DMS53 (cell line): ENCODE data around the gene TERT.
A peak's percentile ranks its signal among the peaks of the same experiment; 100 is the strongest.
"Not testable (repeated sequence)": the region's sequence is repeated elsewhere in the genome, so short reads cannot be mapped to it uniquely, and the experiment has no call there.

Experiments used
- DNase-seq: peaks from one replicate; lab custom pipeline; 2025; lab: John Stamatoyannopoulos, UW

Gene TERT

DNA sequence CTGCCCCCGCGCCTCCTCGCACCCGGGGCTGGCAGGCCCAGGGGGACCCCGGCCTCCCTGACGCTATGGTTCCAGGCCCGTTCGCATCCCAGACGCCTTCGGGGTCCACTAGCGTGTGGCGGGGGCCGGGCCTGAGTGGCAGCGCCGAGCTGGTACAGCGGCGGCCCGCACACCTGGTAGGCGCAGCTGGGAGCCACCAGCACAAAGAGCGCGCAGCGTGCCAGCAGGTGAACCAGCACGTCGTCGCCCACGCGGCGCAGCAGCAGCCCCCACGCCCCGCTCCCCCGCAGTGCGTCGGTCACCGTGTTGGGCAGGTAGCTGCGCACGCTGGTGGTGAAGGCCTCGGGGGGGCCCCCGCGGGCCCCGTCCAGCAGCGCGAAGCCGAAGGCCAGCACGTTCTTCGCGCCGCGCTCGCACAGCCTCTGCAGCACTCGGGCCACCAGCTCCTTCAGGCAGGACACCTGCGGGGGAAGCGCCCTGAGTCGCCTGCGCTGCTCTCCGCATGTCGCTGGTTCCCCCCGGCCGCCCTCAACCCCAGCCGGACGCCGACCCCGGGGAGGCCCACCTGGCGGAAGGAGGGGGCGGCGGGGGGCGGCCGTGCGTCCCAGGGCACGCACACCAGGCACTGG is 548 bp downstream of the TERT start:
- peak; percentile 92 for DNase-seq

DNA sequence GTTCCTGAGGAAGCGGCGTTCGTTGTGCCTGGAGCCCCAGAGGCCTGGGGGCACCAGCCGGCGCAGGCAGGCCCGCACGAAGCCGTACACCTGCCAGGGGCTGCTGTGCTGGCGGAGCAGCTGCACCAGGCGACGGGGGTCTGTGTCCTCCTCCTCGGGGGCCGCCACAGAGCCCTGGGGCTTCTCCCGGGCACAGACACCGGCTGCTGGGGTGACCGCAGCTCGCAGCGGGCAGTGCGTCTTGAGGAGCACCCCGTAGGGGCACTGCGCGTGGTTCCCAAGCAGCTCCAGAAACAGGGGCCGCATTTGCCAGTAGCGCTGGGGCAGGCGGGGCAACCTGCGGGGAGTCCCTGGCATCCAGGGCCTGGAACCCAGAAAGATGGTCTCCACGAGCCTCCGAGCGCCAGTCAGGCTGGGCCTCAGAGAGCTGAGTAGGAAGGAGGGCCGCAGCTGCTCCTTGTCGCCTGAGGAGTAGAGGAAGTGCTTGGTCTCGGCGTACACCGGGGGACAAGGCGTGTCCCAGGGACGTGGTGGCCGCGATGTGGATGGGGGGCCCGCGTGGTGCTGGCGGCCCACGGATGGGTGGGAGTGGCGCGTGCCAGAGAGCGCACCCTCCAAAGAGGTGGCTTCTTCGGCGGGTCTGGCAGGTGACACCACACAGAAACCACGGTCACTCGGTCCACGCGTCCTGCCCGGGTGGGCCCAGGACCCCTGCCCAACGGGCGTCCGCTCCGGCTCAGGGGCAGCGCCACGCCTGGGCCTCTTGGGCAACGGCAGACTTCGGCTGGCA is 1.3 kb downstream of the TERT start:
- peak; percentile 53 for DNase-seq

DNA sequence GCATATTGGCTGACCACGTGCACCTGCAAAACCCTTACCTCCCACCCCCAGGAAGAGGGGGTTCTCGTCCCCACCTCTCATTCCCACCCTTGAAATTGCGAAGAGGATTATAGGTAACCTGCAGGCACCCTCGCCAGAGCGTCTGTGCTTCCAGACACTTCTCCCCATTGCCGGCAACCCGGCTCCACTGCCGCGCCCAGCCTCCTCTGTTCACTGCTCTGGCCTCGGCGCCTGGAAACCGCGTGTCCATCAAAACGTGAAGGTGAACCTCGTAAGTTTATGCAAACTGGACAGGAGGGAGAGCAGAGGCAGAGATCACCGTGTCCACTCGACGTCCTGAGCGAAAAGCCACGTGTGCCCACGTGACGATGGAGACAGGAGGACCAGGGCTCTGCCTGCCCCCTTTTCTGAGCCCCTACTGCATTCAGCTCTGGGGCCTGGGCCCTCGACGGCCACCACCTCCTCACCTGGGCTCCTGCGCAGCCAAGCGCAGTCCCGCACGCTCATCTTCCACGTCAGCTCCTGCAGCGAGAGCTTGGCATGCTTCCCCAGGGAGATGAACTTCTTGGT is 1.9 kb downstream of the TERT start:
- DNase-seq: peak; percentile 55

DNA sequence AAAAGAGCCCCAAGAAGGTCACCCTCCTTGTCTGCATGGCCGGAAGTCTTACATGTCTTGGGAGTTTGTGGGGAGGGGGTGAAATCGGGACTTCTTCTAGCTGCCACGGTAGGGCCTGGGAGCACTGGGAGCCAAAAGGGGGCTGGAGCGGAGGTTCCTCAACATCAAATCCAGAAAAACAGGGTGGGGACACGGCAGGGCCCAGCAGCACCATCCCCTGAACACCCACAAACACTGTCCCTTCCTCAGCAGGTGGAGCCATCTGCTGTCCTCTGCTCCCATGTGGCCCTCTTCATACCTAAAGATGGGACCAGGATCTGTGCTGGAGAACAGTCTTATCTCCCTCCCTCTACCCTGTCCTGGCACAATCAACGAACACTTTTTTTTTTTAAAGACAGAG is 2.7 kb downstream of the TERT start:
- peak; percentile 82 for DNase-seq

DNA sequence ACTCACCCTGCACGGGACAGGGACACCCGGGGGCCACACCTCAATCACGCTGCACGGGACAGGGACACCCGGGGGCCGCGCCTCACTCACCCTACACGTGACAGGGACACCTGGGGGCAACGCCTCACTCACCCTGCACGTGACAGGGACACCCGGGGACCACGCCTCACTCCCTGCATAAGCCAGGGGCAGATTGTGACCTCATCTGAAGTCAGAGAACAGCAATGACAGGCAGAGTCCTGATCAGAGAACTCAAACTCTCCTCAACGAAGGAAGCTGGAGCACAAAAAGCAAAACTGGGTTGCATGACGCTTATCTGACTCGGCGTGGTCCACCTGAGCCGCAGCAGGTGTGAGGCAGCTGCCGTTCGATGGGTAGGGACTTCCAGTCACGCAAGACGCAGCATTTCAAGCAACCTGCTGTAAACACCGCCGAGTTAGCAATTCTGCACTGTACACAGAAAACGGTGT is 3.2 kb downstream of the TERT start:
- DNase-seq: peak; percentile 97

DNA sequence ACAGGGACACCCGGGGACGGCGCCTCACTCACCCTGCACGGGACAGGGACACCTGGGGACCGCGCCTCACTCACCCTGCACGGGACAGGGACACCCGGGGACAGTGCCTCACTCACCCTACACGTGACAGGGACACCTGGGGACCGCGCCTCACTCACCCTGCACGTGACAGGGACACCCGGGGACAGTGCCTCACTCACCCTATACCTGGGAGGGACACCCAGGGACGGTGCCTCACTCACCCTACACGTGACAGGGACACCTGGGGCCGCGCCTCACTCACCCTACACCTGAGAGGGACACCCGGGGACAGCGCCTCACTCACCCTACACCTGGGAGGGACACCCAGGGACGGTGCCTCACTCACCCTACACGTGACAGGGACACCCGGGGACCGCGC is 3.9 kb downstream of the TERT start:
- peak; percentile 56 for DNase-seq

DNA sequence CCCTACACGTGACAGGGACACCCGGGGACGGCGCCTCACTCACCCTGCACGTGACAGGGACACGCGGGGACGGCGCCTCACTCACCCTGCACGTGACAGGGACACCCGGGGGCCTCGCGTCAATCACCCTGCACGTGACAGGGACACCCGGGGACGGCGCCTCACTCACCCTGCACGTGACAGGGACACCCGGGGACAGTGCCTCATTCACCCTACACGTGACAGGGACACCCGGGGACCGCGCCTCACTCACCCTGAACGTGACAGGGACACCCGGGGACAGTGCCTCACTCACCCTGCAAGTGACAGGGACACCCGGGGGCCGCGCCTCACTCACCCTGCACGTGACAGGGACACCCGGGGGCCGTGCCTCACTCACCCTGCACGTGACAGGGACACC is 5.3 kb downstream of the TERT start:
- DNase-seq: not testable (repeated sequence)

DNA sequence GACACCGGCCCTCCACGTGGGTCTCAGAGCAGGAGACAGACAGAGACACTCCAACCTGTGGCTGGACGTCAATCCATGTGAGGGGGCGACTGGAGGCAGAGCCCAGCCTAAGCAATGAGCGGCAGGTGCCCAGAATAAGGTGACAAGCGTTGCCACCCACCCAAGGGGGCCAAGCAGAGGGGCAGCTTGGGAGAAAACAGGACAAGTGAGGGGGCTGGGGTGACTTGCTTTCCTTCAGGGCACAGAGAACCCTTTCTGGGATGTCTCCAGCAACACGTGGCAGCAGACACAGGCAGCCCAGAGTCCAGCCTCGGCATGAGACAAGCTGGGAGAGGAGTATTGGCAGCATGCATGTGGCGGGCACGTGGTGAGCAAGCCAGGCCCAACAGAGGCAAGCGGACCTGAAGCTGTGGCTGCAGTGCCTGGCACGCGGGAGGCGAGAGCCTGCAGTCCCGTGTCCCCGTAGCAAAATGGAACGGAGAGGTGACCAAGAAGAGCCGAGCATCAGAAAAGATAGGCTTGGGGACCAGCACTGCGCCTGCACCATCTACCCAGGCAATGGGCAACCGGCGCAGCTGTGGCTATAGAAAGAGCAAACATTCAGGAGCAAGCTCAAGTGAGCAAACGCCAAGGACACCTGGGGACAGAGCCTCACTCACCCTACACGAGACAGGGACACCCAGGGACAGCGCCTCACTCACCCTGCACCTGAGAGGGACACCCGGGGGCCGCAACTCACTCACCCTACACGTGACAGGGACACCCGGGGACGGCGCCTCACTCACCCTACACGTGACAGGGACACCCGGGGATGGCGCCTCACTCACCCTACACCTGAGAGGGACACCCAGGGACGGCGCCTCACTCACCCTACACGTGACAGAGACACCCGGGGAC is 6.2 kb downstream of the TERT start:
- peak; percentile 94 for DNase-seq

DNA sequence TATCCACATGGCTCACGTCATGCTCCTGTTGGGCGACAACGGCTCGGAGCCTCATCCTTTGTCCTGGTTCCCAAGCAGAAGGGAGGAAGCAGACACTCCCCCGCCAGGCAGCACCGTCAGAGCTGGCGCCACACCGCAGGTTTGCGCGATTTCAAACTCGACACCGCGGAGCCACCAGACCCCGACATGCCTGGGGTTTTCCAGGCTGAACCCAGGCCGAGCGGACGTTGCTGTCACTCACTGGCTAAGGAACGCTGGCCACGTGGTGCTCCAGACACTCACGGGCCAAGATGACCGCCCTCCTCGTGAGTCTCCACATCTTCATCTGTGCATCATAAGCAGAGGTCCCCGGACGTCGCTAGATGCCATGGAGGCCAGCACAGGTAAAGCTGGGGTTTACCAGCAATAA is 9.0 kb downstream of the TERT start:
- DNase-seq: no peak

DNA sequence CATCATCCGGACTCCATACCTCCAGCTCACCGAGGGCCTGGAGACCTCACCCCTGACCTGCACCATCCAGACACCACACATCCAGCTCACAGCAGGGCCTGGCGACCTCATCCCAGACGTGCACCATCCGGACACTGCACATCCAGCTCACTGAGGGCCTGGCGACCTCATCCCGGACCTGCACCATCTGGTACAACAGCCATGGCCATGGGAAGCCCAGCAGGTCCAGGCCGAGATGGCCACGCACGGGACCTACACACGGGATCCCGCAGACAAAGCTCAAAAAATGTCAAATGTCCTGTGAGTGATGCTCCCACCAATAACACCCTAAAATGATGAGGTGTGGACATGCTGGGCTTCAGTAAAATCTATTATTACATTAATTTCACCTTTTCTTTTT is 9.7 kb downstream of the TERT start:
- DNase-seq: no peak

DNA sequence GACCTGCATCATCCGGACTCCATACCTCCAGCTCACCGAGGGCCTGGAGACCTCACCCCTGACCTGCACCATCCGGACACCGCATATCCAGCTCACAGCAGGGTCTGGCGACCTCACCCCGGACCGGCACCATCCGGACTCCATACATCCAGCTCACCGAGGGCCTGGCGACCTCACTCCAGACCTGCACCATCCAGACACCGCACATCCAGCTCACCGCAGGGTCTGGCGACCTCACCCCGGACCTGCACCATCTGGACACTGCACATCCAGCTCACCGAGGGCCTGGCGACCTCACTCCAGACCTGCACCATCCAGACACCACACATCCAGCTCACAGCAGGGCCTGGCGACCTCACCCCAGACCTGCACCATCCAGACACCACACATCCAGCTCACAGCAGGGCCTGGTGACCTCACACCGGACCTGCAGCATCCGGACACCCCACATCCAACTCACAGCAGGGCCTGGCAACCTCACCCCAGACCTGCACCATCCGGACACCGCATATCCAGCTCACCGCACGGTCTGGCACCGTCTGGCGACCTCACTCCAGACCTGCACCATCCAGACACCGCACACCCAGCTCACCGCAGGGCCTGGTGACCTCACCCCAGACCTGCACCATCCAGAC is 10.4 kb downstream of the TERT start:
- not testable (repeated sequence) for DNase-seq

DNA sequence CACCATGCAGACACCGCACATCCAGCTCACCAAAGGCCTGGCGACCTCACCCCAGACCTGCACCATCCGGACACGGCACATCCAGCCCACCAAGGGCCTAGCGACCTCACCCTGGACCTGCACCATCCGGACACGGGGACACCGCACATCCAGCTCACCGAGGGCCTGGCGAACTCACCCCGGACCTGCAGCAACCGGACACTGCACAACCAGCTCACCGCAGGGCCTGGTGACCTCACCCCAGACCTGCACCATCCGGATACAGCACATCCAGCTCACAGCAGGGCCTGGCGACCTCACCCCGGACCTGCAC is 11.2 kb downstream of the TERT start:
- not testable (repeated sequence) for DNase-seq

DNA sequence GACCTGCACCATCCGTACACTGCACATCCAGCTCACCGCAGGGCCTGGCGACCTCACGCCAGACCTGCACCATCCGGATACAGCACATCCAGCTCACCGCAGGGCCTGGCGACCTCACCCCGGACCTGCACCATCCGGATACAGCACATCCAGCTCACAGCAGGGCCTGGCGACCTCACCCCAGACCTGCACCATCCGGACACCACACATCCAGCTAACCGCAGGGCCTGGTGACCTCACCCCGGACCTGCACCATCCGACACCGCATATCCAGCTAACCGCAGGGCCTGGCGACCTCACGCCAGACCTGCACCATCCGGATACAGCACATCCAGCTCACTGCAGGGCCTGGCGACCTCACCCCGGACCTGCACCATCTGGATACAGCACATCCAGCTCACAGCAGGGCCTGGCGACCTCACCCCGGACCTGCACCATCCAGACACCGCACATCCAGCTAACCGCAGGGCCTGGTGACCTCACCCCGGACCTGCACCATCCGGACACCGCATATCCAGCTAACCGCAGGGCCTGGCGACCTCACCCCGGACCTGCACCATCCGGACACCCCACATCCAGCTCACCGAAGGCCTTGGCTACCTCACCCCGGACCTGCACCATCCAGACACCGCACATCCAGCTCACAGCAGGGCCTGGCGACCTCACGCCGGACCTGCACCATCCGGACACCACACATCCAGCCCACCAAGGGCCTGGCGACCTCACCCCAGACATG is 11.7 kb downstream of the TERT start:
- DNase-seq: not testable (repeated sequence)

DNA sequence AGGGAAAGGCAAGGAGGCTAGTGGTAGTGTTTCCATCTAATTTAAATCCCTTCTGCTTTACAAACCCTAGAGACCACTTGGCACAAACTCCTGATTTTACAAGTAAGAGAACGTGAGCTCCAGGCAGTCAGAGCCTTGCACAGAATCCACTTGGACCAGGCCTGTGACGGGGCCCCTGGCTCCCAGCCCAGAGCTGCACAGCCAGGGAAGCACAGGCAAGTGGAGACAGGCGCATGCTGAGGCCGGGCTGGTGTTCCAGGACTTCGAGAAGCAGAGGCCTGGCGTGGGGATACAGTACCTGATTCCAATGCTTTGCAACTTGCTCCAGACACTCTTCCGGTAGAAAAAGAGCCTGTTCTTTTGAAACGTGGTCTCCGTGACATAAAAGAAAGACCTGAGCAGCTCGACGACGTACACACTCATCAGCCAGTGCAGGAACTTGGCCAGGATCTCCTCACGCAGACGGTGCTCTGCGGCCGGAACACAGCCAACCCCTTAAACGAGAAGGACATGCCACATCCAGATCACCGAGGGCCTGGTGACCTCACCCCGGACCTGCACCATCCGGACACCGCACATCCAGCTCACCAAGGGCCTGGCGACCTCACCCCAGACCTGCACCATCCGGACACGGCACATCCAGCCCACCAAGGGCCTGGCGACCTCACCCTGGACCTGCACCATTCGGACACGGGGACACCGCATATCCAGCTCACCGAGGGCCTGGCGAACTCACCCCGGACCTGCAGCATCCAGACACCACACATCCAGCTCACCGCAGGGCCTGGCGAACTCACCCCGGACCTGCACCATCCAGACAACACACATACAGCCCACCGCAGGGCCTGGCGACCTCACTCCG is 12.5 kb downstream of the TERT start:
- no peak for DNase-seq

DNA sequence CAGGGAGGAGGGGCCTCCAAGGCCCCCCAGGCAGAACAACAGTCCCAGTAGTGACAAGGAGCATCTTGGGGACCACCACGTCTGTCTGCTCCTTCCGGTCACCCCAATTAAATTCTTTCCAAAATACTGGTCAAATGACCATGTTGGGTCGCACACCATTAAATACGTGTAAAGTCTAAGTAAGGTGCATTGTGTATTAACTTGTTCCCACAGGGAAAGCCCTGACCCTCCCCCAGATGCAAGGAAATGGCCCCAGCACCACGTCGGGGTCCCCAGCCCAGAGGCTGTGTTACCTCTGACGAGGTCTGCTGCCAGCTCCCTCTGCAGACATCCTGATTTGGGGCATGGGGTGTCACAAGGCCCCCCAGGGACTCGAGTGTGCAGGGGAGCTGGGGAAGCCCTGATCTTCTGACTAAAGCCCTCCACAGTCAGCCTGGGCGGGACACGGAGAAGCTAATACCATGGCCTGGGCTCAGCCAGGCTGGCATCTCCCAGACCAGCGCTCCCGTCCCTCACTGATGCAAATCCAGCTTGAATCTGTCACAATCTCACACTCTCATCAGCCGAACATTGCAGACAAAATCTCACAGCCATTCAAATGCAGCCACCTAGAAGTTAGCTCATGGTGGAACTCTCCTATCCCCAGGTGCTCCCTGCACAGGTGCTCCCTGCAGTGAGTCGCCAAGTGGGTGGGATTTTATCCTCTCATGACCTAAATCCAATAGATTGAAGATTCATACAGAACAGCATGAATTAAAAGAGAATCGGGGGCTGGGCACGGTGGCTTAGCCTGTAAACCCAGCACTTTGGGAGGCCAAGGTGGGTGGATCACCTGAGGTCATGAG is 13.6 kb downstream of the TERT start:
- DNase-seq: no peak

DNA sequence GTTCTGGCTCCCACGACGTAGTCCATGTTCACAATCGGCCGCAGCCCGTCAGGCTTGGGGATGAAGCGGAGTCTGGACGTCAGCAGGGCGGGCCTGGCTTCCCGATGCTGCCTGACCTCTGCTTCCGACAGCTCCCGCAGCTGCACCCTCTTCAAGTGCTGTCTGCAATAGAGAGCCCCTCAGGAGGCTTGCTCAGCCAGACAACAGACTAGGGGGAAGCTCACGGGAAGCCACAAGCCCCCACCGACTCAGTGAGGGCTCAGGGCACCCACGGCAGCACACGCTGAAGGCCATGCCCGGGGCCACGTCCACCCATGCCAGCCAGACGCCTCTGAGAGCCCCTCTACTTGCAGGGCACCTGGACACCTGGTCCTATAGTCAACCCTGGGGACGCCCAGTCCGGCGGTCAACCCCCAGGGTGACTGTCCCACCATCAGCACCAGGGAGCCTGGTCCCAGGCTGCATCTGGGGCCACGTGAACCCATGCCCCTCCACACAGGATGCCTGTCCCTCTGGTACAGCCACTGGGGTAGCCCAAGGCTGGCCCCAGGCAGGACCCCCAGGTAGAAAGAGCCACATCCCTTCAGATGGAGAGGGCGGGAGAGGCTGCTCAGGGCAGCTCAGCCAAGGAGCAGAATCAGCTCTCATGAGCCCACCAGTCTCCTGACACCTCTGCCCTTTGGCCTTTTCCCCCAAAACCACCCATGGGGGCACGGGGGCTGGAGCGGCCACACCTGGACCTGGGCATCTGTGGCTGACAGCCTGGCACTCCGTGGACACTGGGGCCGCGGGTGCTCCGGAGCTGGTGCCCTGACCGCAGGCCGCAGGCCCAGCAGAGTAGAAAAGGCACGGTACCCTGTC is 14.5 kb downstream of the TERT start:
- DNase-seq: no peak

DNA sequence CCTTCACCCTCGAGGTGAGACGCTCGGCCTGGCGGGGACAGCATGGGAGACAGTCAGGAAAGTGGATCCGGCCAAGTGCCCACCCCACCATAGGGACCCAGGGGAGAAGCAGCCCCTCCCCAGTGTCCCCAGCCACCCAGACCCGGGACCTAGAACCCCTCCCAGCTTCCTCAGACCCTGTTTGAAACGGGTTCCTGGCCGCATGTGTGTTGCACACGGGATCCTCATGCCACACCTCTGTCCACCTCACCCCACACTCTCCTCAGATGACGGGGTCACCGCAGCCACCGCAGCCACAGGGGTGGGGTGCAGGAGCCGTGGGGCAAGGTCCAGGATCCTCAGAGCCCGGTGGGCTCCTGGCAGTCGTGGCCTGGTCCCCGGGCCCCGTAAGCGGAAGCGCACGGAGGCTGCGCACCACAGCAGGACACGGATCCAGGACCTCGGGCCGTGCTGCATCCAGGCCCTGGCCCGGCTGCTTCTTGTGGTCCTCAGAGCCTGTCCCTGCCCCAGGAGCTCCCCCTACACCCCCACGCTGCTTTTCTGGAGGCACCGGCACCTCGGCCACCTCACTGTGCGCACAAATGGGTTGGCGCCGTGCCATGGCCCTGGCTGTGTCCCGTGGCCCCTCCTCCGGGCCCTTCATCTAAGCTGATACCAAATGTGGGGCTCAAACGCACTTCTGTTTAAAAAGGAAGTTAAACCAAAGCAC is 15.3 kb downstream of the TERT start:
- DNase-seq: no peak
